HG02610 (cell line): ENCODE results near the gene POU2AF1.

Experiments used
- ATAC-seq: cut with Tn5 transposase; IDR thresholded peaks from one replicate; pipeline ENCODE4 v1.9.1; 2021; ENCODE audit warnings: mild to moderate bottlenecking, moderate library complexity; ENCODE audit not compliant: unreplicated experiment

POU2AF1 gene

GRCh38 chr11:111362887-111363411 lies 16.1 kb downstream of the POU2AF1 start:
- no peak for ATAC-seq

GRCh38 chr11:111361874-111362273 lies 17.2 kb downstream of the POU2AF1 start:
- ATAC-seq, result no peak

- ATAC-seq, result no peak
Observed at GRCh38 chr11:111361052-111361801, 17.8 kb downstream of the POU2AF1 start.

GRCh38 chr11:111360150-111361043 lies 18.7 kb downstream of the POU2AF1 start:
- ATAC-seq, result no peak

- no peak for ATAC-seq
Observed at GRCh38 chr11:111359223-111360149, 19.6 kb downstream of the POU2AF1 start.

- no peak for ATAC-seq
Observed at GRCh38 chr11:111358038-111359001, 20.8 kb downstream of the POU2AF1 start.

GRCh38 chr11:111357150-111358037 lies 21.7 kb downstream of the POU2AF1 start:
- no peak for ATAC-seq

GRCh38 chr11:111356660-111357048 lies 22.4 kb downstream of the POU2AF1 start:
- ATAC-seq, result no peak

- ATAC-seq, result no peak
Observed at GRCh38 chr11:111355956-111356659, 23.0 kb downstream of the POU2AF1 start.

GRCh38 chr11:111355101-111355500 lies 24.0 kb downstream of the POU2AF1 start:
- ATAC-seq, result no peak

- no peak for ATAC-seq
Observed at GRCh38 chr11:111354601-111354891, 24.5 kb downstream of the POU2AF1 start.

GRCh38 chr11:111353776-111354600 lies 25.1 kb downstream of the POU2AF1 start:
- ATAC-seq, result no peak

- no peak for ATAC-seq
Observed at GRCh38 chr11:111352935-111353710, 26.0 kb downstream of the POU2AF1 start.

- ATAC-seq, result no peak
Observed at GRCh38 chr11:111352231-111352746, 26.8 kb downstream of the POU2AF1 start.

- ATAC-seq, result no peak
Observed at GRCh38 chr11:111351374-111352055, 27.6 kb downstream of the POU2AF1 start.

GRCh38 chr11:111350811-111351210 lies 28.3 kb downstream of the POU2AF1 start:
- ATAC-seq, result no peak
